ENCODE data around the gene CENPX.

CENPX gene

DNA sequence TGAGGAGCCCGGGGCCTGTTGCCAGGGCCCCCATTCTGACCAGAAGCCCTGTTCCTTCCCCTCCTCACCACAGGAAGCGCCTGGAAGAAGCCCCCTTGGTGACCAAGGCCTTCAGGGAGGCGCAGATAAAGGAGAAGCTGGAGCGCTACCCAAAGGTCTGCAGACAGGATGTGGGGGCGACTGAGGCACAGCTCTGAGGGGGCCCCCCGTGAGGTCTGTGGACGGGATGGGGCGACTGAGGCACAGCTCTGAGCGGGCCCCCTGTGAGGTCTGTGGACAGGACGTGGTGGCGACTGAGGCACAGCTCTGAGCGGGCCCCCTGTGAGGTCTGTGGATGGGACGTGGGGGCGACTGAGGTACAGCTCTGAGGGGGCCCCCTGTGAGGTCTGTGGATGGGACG is 13.3 kb downstream of the CENPX start:
- DNase-seq, result no peak

GRCh38 chr17:82008941-82009405 is 13.7 kb downstream of the CENPX start:
- DNase-seq, result no peak

- no peak for DNase-seq
Measured at GRCh38 chr17:82008258-82008940, 14.3 kb downstream of the CENPX start.

DNA sequence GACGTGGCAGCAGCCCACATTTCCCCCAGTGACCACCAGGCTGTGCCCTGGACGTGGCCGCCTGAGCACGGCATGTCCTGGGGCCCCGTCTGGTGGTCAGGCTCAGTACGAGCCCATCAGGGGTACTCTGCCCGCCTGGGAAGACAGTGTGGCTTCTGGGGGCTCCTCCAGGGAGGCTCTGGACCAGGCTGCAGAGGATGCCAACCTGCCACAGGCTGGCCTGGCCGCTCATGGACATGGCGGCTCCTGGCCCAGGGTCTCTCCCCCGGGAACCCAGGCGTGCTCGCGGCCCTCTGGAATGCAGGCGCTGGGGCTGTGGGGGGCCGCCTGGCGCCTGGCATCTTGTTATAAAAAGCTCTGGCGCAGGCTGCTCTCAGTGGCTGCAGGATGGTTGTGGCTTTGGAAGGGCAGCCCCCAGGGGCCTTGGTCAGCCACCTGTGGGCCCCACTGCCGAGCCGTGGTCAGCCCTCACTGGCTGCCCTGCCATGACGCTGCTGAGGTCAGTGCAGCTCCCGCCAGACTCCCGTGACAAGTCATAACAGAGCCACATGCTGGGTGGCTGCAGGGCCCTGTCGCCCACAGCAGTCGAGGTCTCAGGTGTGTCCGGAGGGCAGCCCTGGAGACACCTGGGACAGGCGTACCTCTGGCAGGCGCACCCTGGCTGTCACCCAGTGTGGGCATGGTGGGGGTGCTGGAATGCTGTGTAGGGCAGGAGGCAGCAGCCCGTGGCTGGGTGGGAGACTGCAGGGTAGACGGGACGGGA is 15.0 kb downstream of the CENPX start:
- DNase-seq, result no peak

DNA sequence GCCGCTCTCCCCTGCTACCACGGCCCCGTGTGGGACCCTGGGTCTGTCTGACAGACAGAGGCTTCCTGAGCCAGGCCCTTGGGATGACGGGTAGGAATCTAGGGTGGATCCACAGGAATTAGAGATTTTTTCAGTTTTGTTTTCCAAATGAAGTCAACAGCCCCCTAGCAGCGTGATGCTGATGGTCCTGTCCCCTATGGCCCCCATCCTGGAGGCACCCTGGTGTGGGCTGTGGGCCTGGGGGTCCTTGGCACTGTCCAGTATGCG is 15.5 kb downstream of the CENPX start:
- DNase-seq, result no peak

DNA sequence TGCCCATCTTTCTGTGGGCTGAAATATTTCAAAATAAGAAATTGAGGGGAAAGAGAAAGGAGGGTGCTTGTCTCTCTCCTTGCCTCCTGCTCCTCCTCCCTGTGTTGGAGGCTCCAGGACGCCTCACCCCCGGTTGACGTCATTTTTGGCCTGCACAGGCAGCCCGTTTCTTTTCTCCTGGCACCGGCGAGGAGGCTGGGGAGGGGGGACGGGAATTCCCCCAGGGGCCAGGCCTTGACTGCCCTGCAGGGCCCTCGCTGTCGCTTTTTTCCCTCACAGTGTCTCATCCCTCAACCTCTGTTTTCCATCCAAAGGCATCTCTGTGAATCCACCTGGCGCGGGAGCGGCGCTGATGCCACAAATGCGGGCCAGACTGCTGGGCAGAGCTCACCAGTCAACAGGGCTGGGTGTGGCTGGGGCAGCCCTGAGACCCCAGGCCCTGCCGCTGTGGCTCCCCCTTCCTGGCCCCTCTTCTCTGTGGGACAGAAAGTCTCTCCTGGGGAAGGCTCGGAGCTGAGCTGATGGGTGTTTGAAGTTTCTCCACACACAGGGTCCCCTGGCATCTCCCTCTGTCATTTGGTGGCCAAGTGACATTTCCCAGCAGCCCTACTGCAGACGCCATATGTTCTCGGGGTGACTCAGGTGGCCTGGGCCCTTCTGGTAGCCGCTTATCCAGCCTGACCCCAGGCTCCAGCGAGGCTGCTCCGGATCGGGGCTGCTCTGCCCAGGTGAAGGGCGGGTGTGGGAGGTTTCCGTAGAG is 16.0 kb downstream of the CENPX start:
- DNase-seq, result no peak

DNA sequence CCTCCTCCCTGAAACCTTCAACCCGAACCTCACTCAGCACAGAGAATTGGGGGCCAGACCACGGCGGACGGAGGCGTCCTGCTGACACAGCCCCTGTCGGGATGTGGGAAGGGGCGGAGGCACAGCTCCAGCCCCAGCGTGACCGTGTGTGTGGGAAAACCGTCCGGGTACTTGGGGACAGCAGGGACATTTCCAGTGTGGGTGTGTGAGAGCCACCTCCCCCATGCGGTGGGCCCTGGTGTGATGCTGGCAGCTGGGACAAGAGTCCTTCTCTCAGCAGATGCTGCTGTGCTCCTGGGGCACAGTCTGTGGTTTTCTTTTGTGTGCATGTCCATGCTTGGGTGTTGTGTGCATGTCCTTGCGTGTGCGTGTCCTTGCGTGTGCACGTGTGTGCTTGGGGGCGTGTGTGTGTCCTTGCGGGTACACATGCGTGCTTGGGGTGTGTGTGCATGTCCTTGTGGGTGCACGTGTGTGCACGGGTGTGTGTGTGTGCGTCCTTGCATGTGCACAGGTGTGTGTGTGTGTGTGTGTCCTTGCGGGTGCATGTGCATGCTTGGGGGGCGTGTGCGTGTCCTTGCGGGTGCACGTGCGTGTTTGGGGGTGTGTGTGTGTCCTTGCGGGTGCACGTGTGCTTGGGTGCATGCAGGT is 16.9 kb downstream of the CENPX start:
- DNase-seq, result no peak

- no peak for DNase-seq
Measured at GRCh38 chr17:82004517-82005455, 17.9 kb downstream of the CENPX start.

GRCh38 chr17:82003411-82004381 is 19.0 kb downstream of the CENPX start:
- no peak for DNase-seq

DNA sequence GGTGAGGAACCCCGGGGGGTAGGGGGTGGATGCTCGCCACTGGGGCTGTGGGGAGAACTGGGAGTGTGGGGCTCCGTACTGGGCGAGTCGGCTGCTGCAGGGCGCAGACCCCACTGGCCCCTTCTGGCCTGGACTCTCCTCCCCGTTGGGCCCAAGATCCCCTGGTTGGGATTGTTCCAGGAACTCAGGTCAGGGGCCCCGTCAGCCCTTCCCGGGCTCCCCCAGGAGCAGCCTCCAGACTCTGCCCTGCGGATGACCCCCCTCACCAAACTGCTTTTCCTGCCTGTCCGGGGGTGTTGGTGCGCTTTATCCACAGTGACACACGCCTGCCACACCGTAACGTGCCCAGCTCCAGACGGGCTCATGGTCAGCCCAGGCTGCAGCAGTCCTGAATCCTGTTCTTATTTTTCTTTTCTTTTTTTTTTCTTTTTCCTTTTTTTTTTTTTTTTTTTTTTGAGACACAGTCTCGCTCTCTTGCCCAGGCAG is 21.1 kb downstream of the CENPX start:
- no peak for DNase-seq

DNA sequence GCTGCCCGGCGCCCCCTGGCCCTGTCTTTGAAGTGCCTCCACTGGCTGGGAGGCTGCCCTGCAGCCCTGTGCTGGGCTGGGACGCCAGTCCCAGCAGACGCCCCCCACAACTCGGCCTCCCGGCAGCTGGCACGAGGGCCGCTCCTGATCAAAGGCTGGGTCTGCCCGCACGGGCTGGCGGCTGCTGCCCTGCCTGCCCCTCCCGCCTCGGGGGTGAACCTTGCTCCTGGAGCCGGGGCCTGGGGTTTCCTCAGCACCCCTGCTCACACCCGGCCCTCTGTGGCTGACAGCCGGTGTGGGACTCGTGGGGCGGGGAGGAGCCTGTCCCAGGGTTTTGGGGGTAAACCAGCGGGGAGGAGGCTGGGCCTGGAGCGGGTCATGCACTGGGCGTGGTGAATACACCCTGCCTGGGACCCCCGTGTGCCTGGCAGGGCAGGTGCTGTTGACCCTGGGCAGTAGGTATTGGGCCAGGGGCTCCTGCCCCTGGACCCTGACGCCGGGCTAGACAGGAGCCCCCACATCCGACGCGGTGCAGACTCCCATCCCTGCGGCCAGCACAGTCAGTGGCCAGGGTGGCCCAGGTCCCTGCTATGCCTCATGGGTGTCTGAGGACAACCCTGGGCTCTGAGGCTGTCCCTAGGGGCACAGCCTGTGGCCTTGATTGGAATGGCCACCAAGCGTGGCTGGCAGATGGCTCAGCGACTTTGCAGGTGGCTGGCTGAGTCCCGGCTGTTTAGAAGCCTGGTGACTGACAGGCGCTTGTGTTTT is 21.7 kb downstream of the CENPX start:
- no peak for DNase-seq

DNA sequence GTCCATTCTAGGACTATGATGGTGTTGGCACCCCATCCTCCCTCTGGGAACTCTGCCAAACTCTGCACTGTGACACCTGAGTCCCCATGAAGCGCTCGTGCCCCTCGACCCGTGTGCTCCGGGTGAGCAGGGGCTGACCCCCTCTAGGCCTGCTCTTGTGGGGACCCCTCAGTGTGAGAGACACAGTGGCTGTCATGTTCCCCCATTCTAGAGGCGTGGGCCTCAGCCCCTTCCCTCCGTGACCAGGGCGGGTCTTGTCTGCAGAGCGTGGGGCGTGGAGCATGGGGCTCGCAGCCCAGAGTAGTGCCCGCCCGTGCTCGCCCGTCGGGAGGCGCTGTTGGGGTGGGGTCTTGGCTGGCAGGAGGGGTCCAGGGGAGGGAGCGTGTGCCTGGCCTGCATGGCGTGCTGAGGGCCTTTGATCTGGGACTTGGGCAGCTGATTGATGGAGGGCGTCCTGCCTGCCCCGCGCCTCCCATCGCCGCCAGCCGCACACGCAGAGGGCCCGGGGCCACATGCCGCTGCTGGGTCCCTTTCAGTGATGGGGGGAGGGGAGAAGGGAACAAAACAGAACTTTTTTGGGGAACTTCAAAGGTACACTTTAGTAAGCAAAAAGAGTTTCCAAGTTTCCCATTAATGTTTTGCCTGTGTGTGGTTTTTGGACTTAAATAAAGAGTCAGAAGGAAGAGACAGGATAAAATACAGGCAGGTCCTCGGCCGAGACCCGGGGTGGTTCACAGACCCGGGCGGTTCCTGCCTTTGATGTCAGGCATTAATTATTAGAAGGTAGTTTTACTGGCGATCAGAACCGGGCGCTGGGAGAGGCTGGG is 22.5 kb downstream of the CENPX start:
- no peak for DNase-seq

DNA sequence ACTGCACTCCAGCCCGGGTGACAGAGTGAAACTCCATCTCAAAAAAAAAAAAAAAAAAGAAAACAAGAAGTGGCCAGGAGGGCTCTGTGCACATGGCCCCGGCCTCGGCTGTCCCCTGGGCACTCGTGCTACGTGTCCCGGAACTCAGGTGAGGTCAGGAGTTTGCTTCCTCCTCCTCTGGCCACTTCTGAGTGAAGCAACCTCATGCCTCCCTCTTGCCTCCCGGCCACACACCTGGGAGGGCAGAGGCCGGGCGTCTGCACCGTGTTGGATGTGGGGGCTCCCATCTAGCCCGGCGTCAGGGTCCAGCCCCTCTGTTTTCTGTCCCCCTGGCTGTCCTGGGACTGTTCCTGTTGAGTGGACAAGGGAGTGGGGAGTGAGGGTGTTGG is 23.1 kb downstream of the CENPX start:
- DNase-seq, result no peak

- no peak for DNase-seq
Measured at GRCh38 chr17:81998691-81999438, 23.8 kb downstream of the CENPX start.

DNA sequence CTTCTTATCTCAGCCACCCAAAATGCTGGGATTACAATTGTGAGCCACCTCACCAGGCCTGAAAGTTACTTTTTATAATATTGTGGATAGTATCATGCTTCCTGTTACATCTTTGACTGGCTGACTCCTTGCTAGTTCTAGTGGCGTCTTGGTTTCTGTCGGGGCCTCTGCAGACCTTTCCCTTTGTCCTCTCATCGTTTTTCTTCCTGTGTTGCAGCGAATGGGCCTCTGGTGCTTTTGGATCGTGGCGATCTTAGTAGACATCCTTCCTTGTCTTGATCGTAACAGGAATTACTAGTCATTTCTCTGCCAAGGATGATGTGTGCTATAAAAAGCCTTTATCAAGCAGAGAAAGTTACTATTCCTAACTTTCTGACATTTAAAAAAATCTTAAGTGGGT is 24.5 kb downstream of the CENPX start:
- DNase-seq, result no peak

GRCh38 chr17:81996757-81997441 is 25.8 kb downstream of the CENPX start:
- DNase-seq, result no peak

GRCh38 chr17:81996232-81996756 is 26.4 kb downstream of the CENPX start:
- no peak for DNase-seq

Measured in GDM1 (cell line).